ENCODE data around the gene FSIP1.

Gene FSIP1

GRCh38 chr15:39720081-39720480 is 62.6 kb downstream of the FSIP1 start:
- DNase-seq (ENCODE audit: low read depth) = no peak

DNA sequence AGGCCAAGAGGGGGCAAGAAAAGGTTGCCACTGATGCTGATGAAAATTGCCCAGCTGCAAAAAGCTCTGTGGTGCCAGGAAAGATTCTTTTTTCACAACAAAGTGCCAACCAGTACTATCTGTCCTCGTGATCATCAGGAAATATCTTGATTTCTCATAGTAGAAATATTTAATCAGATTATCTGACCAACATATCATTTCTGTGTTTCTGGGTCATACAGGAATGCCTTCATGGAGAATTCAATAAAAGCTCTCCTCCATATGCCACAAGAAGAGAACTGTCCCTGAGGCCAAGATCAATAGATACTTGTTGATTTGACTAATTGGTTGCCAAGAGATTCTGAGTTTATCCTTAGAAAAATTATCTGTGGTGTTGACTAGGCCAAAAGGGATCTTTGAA is 63.5 kb downstream of the FSIP1 start:
- no peak for DNase-seq (ENCODE audit: low read depth)

- DNase-seq (ENCODE audit: low read depth) = no peak
These were observed 65.5 kb downstream of the FSIP1 start for GRCh38 chr15:39717134-39717533.

GRCh38 chr15:39714251-39714650 is 68.4 kb downstream of the FSIP1 start:
- no peak for DNase-seq (ENCODE audit: low read depth)

- no peak for DNase-seq (ENCODE audit: low read depth)
These were observed 68.8 kb downstream of the FSIP1 start for GRCh38 chr15:39713846-39714245.

GRCh38 chr15:39710681-39711080 is 72.0 kb downstream of the FSIP1 start:
- DNase-seq (ENCODE audit: low read depth) = no peak

- DNase-seq (ENCODE audit: low read depth) = no peak
These were observed 72.7 kb downstream of the FSIP1 start for GRCh38 chr15:39709941-39710340.

DNA sequence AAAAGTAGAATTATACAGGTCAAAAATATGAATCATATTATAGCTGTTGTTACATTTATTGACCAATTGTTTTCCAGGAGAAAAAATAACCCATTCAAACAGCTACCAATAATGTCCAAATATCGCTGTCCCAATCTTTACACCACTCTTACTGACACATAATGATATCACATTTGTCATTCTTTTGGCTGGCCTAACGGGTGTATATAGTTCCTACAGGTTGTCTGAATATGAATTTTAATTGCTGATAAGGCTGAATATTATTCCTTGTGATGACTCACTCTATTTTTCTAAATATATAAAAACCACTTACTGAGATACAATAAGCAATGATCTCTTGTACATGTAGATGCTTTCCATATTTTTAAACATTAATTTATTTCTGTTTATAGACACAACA is 76.4 kb downstream of the FSIP1 start:
- DNase-seq (ENCODE audit: low read depth) = no peak

DNA sequence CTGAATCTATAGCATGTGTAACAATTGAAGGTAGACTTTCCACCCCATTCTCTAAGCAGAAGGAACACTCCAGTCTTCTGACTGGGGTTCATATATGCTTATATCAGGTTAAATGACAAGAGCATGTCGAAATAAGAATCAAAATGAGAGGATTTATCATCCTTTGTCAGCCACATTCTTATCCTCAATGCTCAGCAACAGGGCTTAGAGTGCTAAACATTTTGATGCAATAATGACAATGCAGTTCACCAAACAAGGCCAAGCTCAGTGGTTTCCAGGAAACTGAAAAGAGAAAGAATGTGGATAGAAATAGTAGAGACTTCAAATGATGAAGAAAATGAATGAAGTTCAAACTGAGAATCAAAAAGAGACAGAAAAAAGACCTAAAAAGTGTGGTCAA is 78.0 kb downstream of the FSIP1 start:
- no peak for DNase-seq (ENCODE audit: low read depth)

- DNase-seq (ENCODE audit: low read depth) = no peak
These were observed 78.4 kb downstream of the FSIP1 start for GRCh38 chr15:39704235-39704634.

- DNase-seq (ENCODE audit: low read depth) = no peak
These were observed 80.7 kb downstream of the FSIP1 start for GRCh38 chr15:39701988-39702387.

DNA sequence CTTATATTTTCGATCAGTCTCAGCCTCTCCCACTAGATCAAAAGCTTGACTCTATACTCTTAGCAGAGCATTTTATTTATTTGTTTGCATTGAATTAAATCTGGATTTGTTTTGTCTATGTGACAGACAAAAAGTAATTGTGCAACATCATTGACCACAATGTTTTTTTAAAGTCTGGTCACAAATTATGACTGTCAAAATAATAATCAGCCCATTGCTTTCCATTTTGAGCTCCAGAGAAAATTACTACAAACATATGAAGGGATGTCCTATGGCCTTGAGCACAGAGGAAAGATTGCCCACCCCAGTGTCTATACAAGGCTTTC is 82.3 kb downstream of the FSIP1 start:
- no peak for DNase-seq (ENCODE audit: low read depth)

DNA sequence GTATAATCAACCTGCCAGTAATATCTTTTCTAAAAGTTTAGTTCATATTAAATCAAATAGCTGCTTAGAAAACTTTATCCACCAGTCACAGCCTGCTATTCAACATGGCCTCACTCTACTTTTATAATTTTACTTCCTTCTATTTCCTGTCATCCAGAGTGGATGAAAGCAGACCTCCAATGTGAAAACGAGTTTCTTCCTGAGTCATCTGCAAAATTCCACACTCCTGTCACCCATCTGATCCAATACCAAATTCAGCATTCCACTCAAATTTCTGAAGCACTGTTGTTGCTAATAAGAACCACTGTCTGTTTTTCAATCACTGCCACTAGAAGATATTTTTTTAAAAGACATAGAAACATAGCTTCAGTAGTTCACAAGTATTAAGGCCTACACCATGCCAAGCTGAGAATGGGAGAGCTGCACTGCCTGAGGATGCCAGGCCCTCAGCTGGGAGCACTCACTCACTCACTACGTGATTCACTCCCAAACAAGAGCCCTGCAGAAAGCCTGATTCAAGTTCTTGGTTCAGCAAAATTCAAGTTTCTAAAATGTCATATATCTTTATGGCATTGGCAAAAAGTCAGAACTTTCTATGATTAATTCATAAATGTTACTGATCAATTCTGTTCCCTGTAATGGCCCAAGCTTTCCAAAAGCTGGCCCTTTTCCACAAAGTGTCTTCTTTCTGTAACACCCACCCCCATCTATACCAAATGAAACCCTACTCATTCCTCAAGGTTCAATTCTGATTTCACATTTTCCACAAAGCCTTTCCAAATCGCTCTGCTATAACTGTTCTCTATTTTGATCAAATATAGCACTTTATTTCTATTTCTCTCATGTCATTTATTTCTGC is 82.9 kb downstream of the FSIP1 start:
- DNase-seq (ENCODE audit: low read depth) = no peak

DNA sequence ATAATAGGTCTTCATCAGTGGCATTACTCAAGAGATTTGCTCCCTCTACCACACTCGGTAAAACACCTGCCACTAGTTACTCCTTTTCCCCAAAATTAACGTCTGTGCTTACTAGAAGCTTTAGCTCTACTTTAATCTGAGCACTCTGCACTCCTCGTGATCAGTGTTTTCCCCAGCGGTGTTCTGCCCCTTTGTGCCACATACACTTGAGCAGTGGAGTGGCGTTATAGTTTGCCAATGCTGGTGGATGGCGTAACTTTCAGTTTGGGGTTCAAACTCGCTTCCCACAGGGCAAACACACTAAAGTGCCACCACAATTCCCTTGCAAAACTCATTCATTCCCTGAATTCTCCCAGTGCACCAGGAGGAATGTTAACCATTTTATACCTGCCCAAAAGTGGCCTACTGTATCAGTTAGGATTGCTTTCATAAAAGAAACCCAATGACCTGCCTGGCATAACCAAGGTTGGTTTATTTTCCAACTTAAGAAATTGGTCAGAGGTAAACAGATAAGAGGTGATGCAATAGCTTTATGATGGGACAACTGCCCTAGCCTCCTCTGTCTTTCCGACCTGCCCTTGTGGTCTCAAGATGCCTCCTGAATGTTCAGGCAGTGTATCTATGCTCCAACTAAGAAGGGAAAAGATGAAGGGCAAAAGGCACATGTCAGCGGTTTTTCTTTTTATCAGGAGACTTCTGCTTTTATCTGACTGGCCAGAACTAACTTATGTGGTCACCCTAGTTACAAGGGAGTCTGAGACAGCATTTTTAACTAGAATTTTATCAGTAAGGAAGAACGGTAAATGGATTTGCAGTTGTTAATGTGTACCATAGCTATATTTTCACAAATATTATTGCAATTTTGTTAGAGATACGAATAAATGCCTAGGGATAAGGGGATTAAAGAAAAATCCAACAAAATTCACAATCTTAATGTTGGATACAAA is 83.9 kb downstream of the FSIP1 start:
- no peak for DNase-seq (ENCODE audit: low read depth)

DNA sequence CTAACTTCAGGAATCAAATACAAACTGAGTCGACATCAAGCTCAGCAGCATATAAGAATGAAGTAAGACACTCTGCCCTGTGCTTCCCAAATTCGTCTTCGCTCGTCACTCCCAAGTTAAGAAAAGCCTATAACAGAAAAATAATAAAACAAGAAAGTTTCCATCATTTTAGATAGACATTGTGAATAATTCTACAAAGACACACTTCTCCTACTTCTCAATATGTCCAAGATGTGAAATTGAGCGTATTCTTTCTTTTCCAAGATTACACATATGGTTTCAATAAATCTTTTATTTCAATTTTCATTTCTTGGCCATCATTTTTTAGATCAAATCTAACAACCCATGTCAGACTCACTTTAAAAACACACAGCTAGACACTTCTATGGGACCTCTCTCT is 85.1 kb downstream of the FSIP1 start:
- no peak for DNase-seq (ENCODE audit: low read depth)

DNA sequence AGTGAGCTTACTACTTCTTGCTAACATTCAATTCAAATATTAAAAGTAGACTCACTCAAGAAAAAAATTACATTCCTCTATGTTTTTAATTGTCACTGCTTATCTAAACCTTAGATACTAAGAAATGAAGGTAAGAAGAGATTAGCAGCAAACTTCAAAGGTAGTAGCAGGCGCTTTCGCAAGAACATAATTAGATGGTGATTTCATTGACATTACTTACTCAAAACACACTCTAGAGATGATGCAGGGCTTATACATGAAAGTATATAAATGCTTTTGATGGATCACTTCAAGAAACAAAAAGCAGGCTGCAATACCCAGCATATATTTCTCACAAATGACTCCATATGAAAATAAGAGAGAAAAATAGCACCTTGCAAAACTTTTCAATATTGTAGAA is 86.8 kb downstream of the FSIP1 start:
- DNase-seq (ENCODE audit: low read depth) = no peak

DNA sequence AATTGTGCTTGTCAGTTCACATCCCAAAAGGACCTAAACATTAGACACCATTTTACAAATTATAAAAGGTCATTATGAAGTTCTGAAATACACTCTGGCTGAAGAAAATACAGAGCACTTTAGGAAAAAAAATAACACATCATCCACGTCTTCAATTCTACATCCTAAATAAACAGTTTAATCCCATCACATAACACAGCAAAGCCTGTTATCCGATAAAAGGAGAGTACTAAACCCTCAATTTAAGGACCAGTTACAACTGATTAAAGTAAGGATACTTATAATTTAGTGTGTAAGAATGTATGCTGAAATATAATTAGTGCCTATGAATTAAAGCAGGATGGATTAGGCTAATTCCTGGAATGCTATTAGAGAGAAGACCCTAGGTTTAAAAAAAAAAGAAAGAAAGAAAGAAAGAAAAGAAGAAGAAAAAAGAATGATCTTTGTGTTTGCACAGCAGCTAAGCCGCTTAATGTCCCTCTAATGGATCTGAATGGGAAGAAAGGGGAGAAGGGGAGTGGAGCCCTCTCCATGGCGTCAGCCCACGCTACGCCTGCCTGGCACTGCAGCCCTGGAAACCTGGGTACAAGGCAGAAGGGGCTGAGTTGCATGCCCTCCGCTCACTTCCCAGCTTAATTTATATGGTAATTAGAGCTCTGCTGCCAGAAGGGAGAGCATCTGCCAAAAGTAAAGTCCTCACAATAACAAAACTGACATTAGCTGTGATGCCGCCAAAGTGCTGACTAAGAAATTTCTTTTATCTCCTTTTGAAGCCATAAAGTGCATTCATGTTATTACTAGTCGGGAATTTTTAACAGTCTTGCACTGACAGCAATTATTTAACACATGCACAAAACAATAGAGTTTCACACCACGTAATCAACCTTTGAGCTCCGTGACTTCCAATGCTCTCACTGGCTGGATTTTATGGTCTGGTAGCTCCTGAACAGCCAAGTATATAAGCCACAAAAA is 90.0 kb downstream of the FSIP1 start:
- DNase-seq (ENCODE audit: low read depth) = no peak

DNA sequence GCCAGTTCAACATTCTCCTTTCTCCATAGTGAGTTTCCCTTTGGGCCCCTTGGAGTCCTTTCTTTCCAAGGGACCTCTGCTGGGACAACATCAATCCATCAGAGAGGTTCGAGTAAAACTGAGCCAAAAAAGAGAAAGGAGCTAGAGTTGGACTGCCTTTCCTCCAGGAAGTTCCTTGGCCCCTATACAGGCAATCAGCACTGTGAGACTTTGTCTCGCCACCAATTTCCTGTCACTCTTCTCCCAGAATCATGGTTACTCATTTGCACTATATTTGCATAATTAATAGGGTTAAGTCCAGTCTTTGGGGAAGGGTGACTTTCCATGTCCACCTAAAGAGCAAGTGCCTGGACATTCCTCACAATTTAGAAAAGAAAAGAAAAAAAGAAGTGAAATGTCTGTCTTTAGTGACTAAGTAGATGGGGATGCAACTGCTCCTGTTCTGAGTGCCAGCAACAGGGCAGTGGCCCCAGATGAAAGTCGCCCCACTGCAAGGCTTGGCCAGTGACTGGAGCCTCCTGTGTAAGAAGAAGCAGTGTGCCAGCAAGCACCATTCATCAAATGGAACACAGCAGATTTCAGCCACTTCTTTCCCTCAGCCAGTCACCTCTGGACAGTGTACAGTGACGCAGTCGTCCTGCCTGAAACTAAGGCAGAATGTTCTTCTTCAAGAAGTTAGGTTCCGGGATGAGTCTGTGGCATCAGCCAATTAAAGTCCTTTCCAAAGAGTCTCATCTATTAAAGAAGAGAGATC is 91.6 kb downstream of the FSIP1 start:
- DNase-seq (ENCODE audit: low read depth) = no peak

DNA sequence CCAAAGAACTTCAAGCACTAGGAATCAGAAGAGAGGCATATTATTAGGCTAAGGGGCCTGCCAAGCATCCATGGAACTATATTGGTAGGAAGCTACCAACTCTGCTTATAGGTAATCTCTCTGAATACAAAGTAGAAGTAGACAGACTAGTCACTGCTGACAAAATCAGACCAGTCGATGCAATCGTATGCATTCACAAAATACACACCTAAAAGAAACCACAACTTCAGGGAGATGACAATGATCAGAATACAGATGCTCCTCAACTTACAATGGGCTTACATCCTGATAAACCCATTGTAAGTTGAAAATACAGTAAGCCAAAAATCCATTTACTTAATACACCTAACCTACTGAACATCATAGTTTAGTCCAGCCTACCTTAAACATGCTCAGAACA is 94.7 kb downstream of the FSIP1 start:
- no peak for DNase-seq (ENCODE audit: low read depth)

DNA sequence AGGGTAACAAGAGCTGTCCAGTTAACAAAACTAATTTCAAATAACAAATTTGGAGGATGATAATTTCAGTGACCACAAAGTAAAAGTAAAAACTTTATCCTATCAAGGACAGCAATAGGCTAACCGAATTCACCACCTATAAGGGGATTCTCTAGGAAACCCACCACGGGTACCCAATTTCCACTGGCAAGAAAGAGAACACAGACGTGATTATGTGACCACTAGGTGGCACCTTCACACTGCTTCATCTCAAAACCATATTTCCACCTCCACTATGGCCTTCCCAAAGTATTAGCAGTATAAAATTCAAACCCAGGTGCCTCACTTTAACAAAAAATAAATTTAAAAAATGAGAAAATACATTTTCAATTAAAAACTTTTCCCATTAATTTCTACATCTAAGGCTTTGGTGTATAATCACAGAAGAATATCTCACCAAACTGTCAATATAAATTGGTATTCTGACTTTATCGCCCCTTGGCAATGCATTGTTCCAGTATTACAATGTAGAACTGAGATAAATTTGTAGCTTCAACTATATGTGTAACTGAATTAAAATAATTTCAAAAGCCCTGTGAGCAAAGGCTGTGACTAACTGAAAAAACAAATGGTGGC is 96.5 kb downstream of the FSIP1 start:
- peak; percentile 2 for DNase-seq (ENCODE audit: low read depth)

DNA sequence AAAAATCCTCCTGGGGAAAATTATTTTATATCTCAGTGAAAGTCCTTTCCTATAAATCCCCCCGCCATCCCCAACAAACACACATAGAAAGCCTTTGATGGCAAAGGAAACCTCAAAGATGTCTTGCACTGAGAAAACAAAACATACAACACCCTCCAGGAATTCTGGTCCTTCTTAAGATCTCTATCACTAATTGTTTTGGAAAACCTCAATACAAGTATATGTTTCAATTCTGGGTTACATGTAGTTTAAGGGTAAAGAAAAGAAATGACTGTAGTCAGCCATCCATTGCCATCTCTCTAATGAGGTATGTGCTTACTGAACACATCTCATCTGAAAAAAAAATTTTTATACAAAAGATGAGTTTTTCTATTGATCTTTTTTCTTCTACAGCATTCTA is 97.3 kb downstream of the FSIP1 start:
- no peak for DNase-seq (ENCODE audit: low read depth)
